Measurements from ENCODE around the gene PIWIL4.

The PIWIL4 gene

DNA sequence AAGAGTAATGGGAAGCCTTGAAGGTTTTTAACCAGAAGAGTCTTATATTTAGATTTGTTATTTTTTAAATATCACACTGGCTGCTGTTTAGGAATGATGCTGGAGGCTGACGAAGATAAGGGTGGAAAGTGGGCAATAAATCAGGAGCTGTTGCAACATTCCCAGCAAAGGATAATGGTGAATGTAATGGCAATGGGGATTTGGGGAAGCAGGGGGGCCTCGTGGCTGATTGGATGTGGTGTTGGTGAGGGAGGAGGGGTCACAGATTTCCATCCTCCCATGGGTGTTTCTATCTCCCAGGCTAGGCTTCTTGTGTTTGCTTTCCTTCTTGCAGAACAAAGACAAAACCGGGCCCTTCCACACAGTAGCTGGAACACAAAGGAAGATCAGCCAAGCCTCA lies 80.8 kb downstream of the PIWIL4 start:
- H3K4me2 ChIP-seq (ENCODE audit: low read depth, low read length) = no peak overlapping the region
- no peaks in the 10 kb centered on the region for H3K36me3 ChIP-seq (replicated peaks; ENCODE audit: insufficient read depth, low read length)
- no peaks in the 10 kb centered on the region for H3K79me2 ChIP-seq (ENCODE audit: low read length)
- H3K9ac ChIP-seq (ENCODE audit: low read length) = no peak overlapping the region
- no peaks in the 10 kb centered on the region for H3K27me3 ChIP-seq (replicated peaks; ENCODE audit: insufficient read depth, low read length)
- TF ChIP-seq EZH2 (optimal IDR thresholded peaks at IDR 0.05; ENCODE audit: low read depth, low read length) (no peak), CTCF (IDR thresholded peaks at IDR 0.05; ENCODE audit: low read length) (no peak), EZH2phosphoT487 (IDR thresholded peaks at IDR 0.05; ENCODE audit: low read length) (no peak)
- H4K20me1 ChIP-seq (ENCODE audit: insufficient read depth, low read length) = no peaks in the 10 kb centered on the region
- no peaks in the 10 kb centered on the region for H3K4me1 ChIP-seq (ENCODE audit: low read length)
- H3K9me3 ChIP-seq (replicated peaks; ENCODE audit: insufficient read depth, low read length) = no peaks in the 10 kb centered on the region
- no peak overlapping the region for H2AFZ ChIP-seq (ENCODE audit: low read length)
- H3K27ac ChIP-seq (ENCODE audit: low read length) = no peak overlapping the region
- DNase-seq = no peak
- H3K9me2 ChIP-seq (replicated peaks; ENCODE audit: insufficient read depth, low read length) = no peaks in the 10 kb centered on the region
- no peaks in the 10 kb centered on the region for H3F3A ChIP-seq (ENCODE audit: insufficient read depth, low read length)
- H3K4me3 ChIP-seq (ENCODE audit: low read length) = no peak overlapping the region

GRCh38 chr11:94648789-94649188 lies 81.6 kb downstream of the PIWIL4 start:
- no peak overlapping the region for H2AFZ ChIP-seq (ENCODE audit: low read length)
- DNase-seq = no peak
- H3K9ac ChIP-seq (ENCODE audit: low read length) = no peak overlapping the region
- H3K79me2 ChIP-seq (ENCODE audit: low read length) = no peaks in the 10 kb centered on the region
- no peaks in the 10 kb centered on the region for H3K9me3 ChIP-seq (replicated peaks; ENCODE audit: insufficient read depth, low read length)
- H3K27me3 ChIP-seq (replicated peaks; ENCODE audit: insufficient read depth, low read length) = no peaks in the 10 kb centered on the region
- H3K27ac ChIP-seq (ENCODE audit: low read length) = no peak overlapping the region
- no peak for TF ChIP-seq EZH2 (optimal IDR thresholded peaks at IDR 0.05; ENCODE audit: low read depth, low read length)
- no peak for TF ChIP-seq EZH2phosphoT487 (IDR thresholded peaks at IDR 0.05; ENCODE audit: low read length)
- no peak for TF ChIP-seq CTCF (IDR thresholded peaks at IDR 0.05; ENCODE audit: low read length)
- H3K4me3 ChIP-seq (ENCODE audit: low read length) = no peak overlapping the region
- no peaks in the 10 kb centered on the region for H3K4me1 ChIP-seq (ENCODE audit: low read length)
- no peak overlapping the region for H3K4me2 ChIP-seq (ENCODE audit: low read depth, low read length)
- H3K36me3 ChIP-seq (replicated peaks; ENCODE audit: insufficient read depth, low read length) = no peaks in the 10 kb centered on the region
- H3K9me2 ChIP-seq (replicated peaks; ENCODE audit: insufficient read depth, low read length) = no peaks in the 10 kb centered on the region
- H4K20me1 ChIP-seq (ENCODE audit: insufficient read depth, low read length) = no peaks in the 10 kb centered on the region
- no peaks in the 10 kb centered on the region for H3F3A ChIP-seq (ENCODE audit: insufficient read depth, low read length)

DNA sequence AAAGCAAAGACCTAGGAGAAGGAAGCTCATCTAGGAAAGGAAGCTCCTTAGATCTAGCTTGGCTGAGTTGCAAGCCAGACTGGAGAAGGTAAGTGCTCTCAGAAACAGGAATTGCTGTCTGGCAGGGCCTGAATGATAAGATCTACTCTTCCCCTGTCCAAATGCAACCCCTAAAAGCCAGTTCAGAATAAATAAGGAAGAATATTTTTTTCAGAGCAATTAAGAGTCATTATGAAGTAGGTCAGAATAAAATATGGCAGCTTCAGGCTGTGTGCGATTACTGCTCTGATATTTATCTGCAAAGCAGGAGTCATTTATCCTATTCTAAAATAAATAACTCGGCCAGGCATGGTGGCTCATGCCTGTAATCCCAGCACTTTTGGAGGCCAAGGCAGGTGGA lies 82.1 kb downstream of the PIWIL4 start:
- Histone ChIP-seq H3K27ac (ENCODE audit: low read length) (no peak overlapping the region), H3K4me3 (ENCODE audit: low read length) (no peak overlapping the region), H3K4me1 (ENCODE audit: low read length) (no peaks in the 10 kb centered on the region), H3K27me3 (replicated peaks; ENCODE audit: insufficient read depth, low read length) (no peaks in the 10 kb centered on the region), H3K79me2 (ENCODE audit: low read length) (no peaks in the 10 kb centered on the region), H3K9ac (ENCODE audit: low read length) (no peak overlapping the region), H3K4me2 (ENCODE audit: low read depth, low read length) (no peak overlapping the region), H3K9me3 (replicated peaks; ENCODE audit: insufficient read depth, low read length) (no peaks in the 10 kb centered on the region), H4K20me1 (ENCODE audit: insufficient read depth, low read length) (no peaks in the 10 kb centered on the region), H3K36me3 (replicated peaks; ENCODE audit: insufficient read depth, low read length) (no peaks in the 10 kb centered on the region), H3F3A (ENCODE audit: insufficient read depth, low read length) (no peaks in the 10 kb centered on the region), H3K9me2 (replicated peaks; ENCODE audit: insufficient read depth, low read length) (no peaks in the 10 kb centered on the region), H2AFZ (ENCODE audit: low read length) (no peak overlapping the region)
- TF ChIP-seq EZH2phosphoT487 (IDR thresholded peaks at IDR 0.05; ENCODE audit: low read length) (no peak), CTCF (IDR thresholded peaks at IDR 0.05; ENCODE audit: low read length) (no peak), EZH2 (optimal IDR thresholded peaks at IDR 0.05; ENCODE audit: low read depth, low read length) (no peak)
- DNase-seq = no peak

All from MM.1S (cell line).